Smooth muscle cell (in vitro differentiated cells): ENCODE data around the gene FCN2. TPM values are rescaled to one million over a fixed set of nuclear protein-coding genes. Genes with fewer than 3 reads are reported as not detected.

ENCODE experiments used
- DNase-seq: peaks from one replicate; lab custom pipeline; 2025; ENCODE audit not compliant: unreplicated experiment; lab: John Stamatoyannopoulos, UW
- H2AFZ ChIP-seq: fragments of 200-600 bp; sonication (generic); 2 replicates; pipeline ENCODE4 v1.6.0; 2016; ENCODE audit warnings: antibody characterized with exemption, low read depth, mild to moderate bottlenecking
- H3F3A ChIP-seq: fragments of 200-600 bp; sonication (generic); 2 replicates; pipeline ENCODE4 v1.6.0; 2017; ENCODE audit warnings: antibody characterized with exemption, low read depth
- H3K27ac ChIP-seq: fragments of 200-600 bp; sonication (generic); 2 replicates; pipeline ENCODE4 v1.5.1; 2016; ENCODE audit warnings: low read depth, mild to moderate bottlenecking
- H3K27me3 ChIP-seq: fragments of 200-600 bp; sonication (generic); 2 replicates; pipeline ENCODE4 v1.6.1; 2016; ENCODE audit warnings: low read depth, mild to moderate bottlenecking
- H3K36me3 ChIP-seq: fragments of 200-600 bp; sonication (generic); 2 replicates; pipeline ENCODE4 v1.5.1; 2016; ENCODE audit warnings: low read depth
- H3K4me1 ChIP-seq: fragments of 200-600 bp; sonication (generic); 2 replicates; pipeline ENCODE4 v1.5.1; 2016; ENCODE audit warnings: low read depth
- H3K4me2 ChIP-seq: fragments of 200-600 bp; sonication (generic); 2 replicates; pipeline ENCODE4 v1.6.0; 2016; ENCODE audit warnings: mild to moderate bottlenecking
- H3K4me3 ChIP-seq: fragments of 200-600 bp; sonication (generic); 2 replicates; pipeline ENCODE4 v1.5.1; 2016; ENCODE audit warnings: mild to moderate bottlenecking
- H3K79me2 ChIP-seq: fragments of 200-600 bp; sonication (generic); 2 replicates; pipeline ENCODE4 v1.6.0; 2016; ENCODE audit warnings: low read depth, mild to moderate bottlenecking
- H3K9ac ChIP-seq: fragments of 200-600 bp; sonication (generic); 2 replicates; pipeline ENCODE4 v1.6.0; 2016; ENCODE audit warnings: low read depth
- H3K9me3 ChIP-seq: fragments of 200-600 bp; sonication (generic); replicated peaks from 2 replicates; pipeline ENCODE4 v1.5.1; 2016; ENCODE audit warnings: low read depth
- H4K20me1 ChIP-seq: fragments of 200-600 bp; sonication (generic); 2 replicates; pipeline ENCODE4 v1.6.0; 2016; ENCODE audit warnings: low read depth
- WGBS: methylation state at CpG from one replicate; pipeline ENCODE4 v1.1.7; 2016; ENCODE audit warnings: low lambda C conversion rate; 5-methylcytosine and 5-hydroxymethylcytosine counted together
- polyA plus RNA-seq: library from polyadenylated mRNA; unstranded; fragments of >200 nt; fragmentation: Nextera tagmentation; extraction: Ambion mirVana; gene quantifications from 2 replicates; pipeline ENCODE4 v1.2.1, GENCODE V29; 2016
- total RNA-seq: library from RNA; depleted of rRNA; stranded (reverse); fragments of >200 nt; gene quantifications from 2 replicates; pipeline ENCODE4 v1.2.3, GENCODE V29; 2014
- TF ChIP-seq, protein P1 (sequence below): fragments of 200-600 bp; sonication (generic); IDR thresholded peaks from 2 replicates; pipeline ENCODE4 v1.5.1; 2017; ENCODE audit warnings: borderline replicate concordance, mild to moderate bottlenecking, antibody characterized with exemption; ENCODE audit not compliant: insufficient read depth, poor library complexity, severe bottlenecking

FCN2 gene
- total and polyA plus RNA-seq, 2 experiments from 2014 or later = not detected

DNA sequence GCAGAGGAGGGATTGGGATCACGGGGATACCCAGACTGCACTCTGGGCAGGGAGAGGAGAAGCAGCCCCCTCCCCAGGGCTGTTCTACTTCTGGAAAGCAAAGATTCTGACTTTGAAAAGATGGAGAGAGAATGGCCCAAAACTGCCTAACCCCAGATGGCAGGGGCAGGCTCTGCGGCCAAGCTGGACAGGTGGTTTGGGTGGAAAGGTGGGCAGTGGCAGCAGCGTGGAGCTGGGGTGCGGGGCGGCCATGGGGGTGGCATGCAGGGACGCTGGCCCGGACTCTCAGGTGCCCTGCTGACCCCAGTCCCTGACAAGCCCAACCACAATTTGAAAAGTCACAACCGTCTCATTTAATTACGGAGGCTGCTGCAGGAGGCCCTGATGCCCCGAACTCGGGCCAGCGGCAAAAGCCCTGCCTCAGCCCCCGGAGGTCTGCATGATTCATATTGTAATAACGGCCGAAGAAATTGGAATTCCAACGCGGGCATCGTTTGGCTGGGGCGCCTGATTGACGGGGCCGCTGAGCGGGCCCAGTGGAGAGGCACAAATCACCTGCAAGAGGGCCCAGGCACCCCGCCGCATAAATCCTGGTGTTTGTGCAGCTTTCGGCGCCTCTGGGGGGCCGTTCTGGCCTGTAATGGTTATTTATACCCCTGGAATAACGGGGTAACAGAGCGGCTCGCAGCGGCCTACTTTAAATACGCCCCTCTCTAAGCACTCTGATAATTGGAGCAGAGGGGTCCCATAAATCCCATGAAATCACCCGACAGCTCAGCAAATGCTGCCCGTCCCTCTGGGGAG, 41.8 kb upstream of the FCN2 start:
- Histone ChIP-seq H3K27ac (peak overlapping the region; percentile 28), H3F3A (peaks cover 99% of the 10 kb centered on the region), H3K27me3 (no peaks in the 10 kb centered on the region), H3K79me2 (no peaks in the 10 kb centered on the region), H3K4me2 (no peak overlapping the region), H3K4me1 (no peaks in the 10 kb centered on the region), H3K4me3 (no peak overlapping the region), H4K20me1 (peaks cover 100% of the 10 kb centered on the region), H3K36me3 (peaks cover 32% of the 10 kb centered on the region), H2AFZ (no peak overlapping the region), H3K9me3 (no peaks in the 10 kb centered on the region), H3K9ac (no peak overlapping the region)
- 90% methylated on average over 33 of the region's 34 CpGs for WGBS
- DNase-seq = no peak
- TF ChIP-seq, protein P1, sequence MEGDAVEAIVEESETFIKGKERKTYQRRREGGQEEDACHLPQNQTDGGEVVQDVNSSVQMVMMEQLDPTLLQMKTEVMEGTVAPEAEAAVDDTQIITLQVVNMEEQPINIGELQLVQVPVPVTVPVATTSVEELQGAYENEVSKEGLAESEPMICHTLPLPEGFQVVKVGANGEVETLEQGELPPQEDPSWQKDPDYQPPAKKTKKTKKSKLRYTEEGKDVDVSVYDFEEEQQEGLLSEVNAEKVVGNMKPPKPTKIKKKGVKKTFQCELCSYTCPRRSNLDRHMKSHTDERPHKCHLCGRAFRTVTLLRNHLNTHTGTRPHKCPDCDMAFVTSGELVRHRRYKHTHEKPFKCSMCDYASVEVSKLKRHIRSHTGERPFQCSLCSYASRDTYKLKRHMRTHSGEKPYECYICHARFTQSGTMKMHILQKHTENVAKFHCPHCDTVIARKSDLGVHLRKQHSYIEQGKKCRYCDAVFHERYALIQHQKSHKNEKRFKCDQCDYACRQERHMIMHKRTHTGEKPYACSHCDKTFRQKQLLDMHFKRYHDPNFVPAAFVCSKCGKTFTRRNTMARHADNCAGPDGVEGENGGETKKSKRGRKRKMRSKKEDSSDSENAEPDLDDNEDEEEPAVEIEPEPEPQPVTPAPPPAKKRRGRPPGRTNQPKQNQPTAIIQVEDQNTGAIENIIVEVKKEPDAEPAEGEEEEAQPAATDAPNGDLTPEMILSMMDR = no peak

DNA sequence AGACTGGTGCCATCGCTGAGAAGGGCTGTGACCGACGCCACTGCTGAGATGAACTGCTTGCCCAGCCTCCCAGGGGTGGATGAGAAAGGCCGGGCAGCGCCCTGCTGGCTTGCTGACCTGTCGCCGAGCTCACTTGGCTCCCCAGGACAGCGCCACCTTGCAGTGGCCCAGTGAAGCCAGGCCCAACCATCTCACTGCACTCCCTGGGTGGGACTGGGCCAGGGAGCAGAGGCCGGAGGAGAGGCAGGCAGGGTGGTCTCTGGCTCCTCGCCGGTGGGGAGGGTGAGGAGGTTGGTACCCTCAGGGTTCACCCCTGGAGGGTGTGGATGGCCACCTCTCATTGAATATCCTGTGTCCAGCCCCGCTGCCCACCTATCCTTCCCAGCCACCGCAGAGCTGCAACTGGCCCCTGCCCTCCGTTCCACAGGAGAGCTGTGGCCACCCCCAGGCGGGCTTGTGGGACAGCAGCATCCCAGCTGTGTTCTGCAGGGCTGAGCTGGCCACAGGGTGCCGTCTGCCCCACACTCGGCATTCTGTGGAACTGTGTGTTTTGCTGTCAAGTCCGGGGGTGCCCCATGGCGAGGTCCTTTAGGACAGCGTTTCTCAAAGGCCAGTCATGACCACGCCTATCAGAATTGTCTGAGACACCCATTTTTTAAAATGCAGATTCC, 41.0 kb upstream of the FCN2 start:
- peaks cover 100% of the 10 kb centered on the region for H4K20me1 ChIP-seq
- no peak overlapping the region for H3K4me2 ChIP-seq
- TF ChIP-seq, protein P1 = no peak
- H3K27ac ChIP-seq = peak overlapping the region; percentile 38
- H3F3A ChIP-seq = peaks cover 99% of the 10 kb centered on the region
- no peak overlapping the region for H3K4me3 ChIP-seq
- WGBS = 95% methylated on average over 21 of the region's 21 CpGs
- peaks cover 39% of the 10 kb centered on the region for H3K36me3 ChIP-seq
- H3K9ac ChIP-seq = no peak overlapping the region
- no peaks in the 10 kb centered on the region for H3K4me1 ChIP-seq
- H3K79me2 ChIP-seq = no peaks in the 10 kb centered on the region
- H3K9me3 ChIP-seq = no peaks in the 10 kb centered on the region
- no peak overlapping the region for H2AFZ ChIP-seq
- no peak for DNase-seq
- no peaks in the 10 kb centered on the region for H3K27me3 ChIP-seq

DNA sequence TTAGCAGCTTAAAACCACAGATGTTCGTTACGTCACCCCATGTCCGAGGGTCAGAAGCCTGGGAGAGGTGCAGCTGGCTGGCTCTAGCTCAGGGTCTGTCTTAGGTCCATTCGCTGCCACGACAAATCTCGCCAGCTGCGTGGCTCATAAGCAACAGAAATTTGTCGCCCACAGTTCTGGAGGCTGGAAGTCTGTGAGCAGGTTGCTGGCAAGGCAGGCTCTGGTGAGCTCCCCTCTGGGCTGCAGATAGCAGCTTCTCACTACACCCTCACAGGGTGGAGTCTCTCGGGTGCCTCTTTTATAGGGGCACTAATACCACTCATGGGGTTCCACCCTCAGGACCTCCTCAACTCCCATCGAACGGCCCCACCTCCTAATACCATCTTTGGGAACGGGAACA, 40.1 kb upstream of the FCN2 start:
- no peak overlapping the region for H3K27ac ChIP-seq
- no peak overlapping the region for H3K4me2 ChIP-seq
- no peak overlapping the region for H2AFZ ChIP-seq
- peaks cover 43% of the 10 kb centered on the region for H3K36me3 ChIP-seq
- H3K9ac ChIP-seq = no peak overlapping the region
- H3K4me3 ChIP-seq = no peak overlapping the region
- peaks cover 100% of the 10 kb centered on the region for H4K20me1 ChIP-seq
- H3F3A ChIP-seq = peaks cover 99% of the 10 kb centered on the region
- no peaks in the 10 kb centered on the region for H3K79me2 ChIP-seq
- no peaks in the 10 kb centered on the region for H3K9me3 ChIP-seq
- no peak for DNase-seq
- TF ChIP-seq, protein P1 = no peak
- H3K27me3 ChIP-seq = no peaks in the 10 kb centered on the region
- H3K4me1 ChIP-seq = no peaks in the 10 kb centered on the region
- 94% methylated on average over 12 of the region's 12 CpGs for WGBS
